Effector CD4-positive, alpha-beta T cell (primary cell): ENCODE results near the gene CCDC97.
"Not testable (repeated sequence)": the region's sequence is repeated elsewhere in the genome, so short reads cannot be mapped to it uniquely, and the experiment has no call there.

Source experiments
- DNase-seq: peaks from one replicate; pipeline ENCODE4 v3.0.0-alpha.2; 2020

Gene CCDC97

DNA sequence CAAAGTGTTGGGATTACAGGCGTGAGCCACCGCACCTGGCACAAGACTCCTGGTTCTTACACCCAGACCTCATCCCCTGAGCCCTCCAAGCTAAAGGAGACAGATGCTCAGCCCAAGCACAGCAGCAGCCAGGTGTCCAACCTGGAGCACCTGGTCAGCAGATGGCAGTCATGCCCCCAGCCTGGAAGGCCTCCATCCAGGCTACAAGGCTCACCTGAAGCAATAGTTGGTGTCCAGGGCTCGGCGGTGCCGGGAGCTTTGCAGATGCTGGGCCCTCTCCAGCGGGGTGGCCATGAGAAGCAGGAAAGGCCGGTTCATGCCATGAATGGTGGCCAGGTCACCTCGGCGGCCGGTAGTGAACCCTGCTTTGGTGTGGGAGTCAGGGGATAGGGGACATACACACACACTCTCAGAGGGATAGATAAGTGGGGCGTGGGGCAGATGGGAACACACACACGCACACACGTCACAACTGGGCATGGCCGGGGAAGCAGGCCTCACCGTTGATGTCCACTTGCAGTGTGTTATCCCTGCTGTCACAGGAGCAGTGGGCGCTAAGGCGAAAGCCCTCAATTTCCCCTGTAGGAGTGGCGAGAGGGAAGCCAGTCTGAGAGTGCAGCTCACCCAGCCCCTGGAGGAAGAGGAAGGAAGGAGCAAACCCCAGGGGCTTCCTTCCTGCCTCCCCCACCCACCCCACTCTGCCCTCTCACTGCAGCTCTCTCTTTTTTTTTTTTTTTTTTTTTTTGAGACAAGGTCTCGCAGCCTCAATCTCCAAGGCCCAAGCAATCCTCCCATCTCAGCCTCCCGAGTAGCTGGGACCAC, 31.9 kb downstream of the CCDC97 start:
- no peak for DNase-seq

GRCh38 chr19:41344162-41344561, 34.2 kb downstream of the CCDC97 start:
- DNase-seq, result no peak

- not testable (repeated sequence) for DNase-seq
These were observed 36.9 kb downstream of the CCDC97 start for GRCh38 chr19:41346916-41347315.

GRCh38 chr19:41350735-41351338, 40.9 kb downstream of the CCDC97 start:
- no peak for DNase-seq

DNA sequence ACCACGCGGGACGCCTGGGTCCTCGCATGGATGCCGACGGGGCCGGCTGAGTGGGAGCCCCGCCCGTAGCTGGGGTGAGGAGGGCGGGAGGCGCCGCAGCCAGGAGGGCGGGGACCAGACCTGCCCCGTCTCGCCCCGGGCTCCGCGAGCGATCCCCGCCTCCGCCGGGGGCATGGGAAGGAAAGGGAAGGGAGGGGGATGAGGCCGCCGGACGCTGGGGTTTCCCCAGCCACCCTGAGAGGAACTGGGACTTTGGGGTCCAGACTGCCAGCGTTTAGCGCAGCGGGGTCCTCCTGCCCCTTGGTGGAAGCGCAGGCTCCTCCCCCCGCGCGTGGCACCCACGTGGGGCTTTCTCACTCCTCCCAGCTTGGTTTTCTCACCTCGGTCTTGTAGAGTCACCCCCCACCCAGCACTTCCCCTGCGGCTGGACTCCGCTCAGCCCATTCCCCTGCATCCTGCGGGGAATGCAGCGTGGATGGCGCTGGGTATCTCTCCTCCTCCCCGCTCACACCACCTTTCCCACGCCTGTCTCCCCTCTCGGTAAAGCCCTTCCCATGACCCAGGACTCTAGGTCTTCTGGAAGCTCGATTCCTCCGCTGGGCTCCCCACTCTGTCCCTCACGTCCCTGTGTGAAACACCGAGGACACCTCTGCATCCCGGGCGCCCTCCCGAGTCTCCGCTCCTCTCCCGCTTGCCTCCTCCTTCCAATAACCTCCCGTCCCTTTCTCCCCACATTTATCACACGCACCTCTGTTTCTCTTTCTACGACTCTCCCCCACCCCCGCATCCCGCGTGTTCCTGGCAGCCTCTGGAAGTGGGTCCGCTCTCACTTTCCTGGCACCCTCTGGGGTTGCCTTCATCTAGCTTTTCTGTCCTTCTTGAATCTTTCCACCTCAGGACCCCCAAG, 41.6 kb downstream of the CCDC97 start:
- DNase-seq, result peak; percentile 85

- no peak for DNase-seq
These were observed 42.3 kb downstream of the CCDC97 start for GRCh38 chr19:41352279-41352608.

- DNase-seq, result peak; percentile 69
These were observed 42.9 kb downstream of the CCDC97 start for GRCh38 chr19:41352609-41353465.

DNA sequence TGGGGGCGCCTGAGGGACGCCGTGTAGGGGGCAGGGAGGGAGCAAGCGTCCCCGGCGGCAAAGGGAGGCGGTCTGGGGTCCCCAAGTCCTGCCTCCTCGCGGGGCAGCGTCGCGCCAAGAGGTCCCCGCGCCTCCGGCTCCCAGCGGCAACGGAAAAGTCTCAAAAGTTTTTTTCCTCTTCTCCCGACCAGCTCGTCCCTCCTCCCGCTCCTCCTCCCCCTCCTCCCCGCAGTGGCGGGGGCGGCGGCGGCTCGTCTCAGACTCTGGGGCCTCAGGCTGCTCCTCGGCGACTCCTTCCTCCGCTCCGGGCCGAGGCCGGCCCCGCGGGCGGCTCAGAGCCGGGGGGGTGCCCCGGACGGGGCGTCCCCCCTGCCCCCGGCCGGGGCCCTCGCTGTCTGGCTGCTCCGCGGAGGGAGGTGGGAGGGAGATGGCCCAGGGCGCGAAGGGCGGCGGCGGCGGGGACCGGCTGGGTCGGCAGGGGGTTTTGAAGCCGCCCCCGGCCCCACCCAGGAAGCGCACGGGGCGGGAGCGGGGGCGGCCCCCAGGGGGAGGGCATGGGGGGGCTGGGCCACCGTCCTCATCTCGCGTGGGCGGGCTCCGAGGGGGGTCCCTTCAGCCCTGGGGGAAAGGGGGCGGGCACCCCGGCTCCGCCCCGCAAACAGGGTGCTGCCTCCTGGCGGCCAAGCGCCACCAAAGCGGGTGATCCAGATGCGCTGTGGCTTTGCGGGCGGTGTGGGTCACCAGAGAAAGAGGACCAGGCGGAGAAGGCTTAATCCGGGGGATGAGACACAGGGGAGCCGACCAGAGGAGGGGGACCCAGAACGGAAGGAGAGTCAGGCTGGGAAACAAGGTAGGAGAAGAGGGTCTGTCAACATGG, 43.7 kb downstream of the CCDC97 start, which contains the start of gene TGFB1:
TSS of gene TGFB1 (minus strand) at position 457 of the 877 bp plus-strand sequence. CDS start 878 bp downstream, outside the sequence.
- DNase-seq, result peak; percentile 94

DNA sequence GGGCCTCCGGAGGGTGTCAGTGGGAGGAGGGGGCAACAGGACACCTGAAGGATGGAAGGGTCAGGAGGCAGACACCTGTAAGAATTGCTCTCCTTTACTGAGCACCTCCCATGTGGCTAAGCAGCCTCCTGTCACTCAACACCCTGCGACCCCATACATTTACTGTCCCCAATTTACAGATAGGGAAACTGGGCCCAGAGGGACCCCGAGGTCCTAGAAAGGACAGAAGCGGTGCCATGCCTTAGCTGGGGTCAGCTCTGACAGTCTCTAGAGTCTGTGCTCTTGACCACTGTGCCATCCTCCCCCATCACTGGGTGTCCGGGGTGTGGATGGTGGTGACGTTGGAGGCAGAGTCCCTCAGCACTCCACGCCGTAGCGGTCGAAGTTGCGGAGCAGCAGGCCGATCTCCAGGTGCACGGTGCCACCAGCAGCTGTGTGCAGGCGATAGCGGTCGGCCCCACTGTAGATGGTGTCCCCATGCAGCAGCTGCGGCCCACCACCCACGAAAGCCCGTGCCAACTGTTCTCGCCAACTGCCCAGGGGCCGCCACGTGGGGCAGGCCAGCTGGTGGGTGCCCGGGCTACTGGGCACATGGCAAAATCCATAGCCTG, 44.5 kb downstream of the CCDC97 start:
- DNase-seq, result no peak

GRCh38 chr19:41355035-41355434, 45.1 kb downstream of the CCDC97 start:
- DNase-seq, result no peak

DNA sequence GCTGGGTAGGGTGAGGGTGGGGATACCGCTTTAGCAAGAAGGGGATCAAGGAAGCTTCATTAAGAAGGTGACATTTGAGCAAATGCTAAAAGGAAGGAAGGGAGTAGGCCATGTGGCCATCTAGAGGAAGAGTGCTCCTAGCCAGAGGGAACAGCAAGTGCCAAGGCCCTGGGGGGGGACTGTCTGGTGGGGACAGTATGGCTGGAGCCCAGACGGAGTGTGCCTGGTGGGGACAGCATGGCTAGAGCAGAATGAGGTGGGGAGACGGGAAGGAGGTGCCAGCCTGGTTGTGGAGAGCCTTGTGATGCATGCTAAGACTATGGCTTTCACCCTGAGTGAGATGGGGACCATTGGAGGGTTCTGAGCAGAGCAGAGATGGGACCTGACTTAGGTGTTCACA, 45.8 kb downstream of the CCDC97 start:
- no peak for DNase-seq

GRCh38 chr19:41356984-41357739, 47.2 kb downstream of the CCDC97 start:
- DNase-seq, result no peak

GRCh38 chr19:41357746-41358145, 47.8 kb downstream of the CCDC97 start:
- no peak for DNase-seq

GRCh38 chr19:41359741-41360140, 49.8 kb downstream of the CCDC97 start:
- no peak for DNase-seq

DNA sequence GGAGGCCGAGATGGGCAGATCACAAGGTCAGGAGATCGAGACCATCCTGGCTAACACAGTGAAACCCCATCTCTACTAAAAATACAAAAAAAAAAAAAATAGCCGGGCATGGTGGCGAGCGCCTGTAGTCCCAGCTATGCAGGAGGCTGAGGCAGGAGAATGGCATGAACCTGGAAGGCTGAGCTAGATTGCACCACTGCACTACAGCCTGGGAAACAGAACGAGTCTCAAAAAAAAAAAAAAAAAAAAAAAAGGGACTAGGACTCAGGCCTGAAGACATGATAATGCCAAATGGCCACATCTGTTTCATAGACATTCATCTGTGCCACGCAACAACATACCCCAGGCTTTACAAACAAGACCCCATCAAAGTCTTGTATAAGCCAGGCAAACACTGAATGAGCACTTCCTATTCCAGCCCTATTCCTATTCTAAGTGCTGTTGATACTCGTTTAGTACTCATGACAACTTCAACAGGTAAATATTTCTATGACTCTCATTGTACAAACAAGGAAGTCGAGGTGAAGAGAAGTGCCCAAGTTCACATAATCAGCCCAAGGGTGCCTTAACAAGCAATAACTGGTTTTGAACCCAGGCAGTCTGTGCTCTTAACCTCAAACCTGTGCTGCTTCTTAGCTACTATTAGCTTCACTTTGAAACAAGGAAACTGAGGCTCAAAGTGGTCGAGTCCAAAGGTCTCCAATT, 52.3 kb downstream of the CCDC97 start:
- DNase-seq, result no peak

- DNase-seq, result no peak
These were observed 53.4 kb downstream of the CCDC97 start for GRCh38 chr19:41363371-41363752.

DNA sequence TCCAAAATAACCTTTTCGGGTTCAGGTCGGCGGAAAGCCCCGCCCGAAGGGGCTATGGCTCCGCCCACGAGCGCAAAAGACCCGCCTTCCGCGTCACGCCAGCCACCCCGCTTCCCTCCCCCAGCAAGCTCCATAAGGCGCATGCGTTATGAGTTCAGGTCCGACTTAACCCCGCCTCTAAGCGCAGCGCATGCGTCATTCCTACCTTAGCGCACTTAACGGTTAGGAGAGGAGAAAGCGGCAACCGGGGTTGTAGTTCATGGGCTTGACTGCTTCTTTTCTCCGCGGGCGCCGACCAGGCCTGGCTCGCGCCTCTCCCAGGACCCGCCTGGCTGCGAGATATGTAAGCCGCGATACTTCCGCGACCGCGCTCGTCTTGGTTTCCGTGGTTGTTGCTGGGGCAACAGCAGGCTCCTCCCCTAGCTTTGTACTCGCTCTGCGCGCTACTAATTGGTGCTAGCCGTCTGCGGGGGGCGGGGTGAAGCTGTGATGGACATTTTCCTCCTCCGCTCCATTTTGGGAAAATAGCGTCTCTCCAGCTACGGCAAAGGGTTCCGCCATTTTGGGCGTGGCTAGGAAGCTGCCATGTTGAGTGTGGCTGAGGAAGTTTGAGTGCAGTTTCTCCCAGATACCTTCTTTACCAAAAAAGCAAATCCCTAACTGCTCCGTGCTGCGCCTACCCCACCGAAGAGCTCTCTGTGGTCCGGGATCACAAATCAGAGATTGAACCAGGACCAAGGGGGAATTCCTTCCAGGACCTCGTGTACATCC, 54.0 kb downstream of the CCDC97 start, which contains the start of gene B9D2:
TSS of gene B9D2 (minus strand) at position 397 of the 771 bp plus-strand sequence. CDS start 630 bp downstream, outside the sequence.
- peak; percentile 97 for DNase-seq
